T follicular helper cell (primary cell): ENCODE results near the gene ARHGEF7.
"Not testable (repeated sequence)": the region's sequence is repeated elsewhere in the genome, so short reads cannot be mapped to it uniquely, and the experiment has no call there.

Experiments used
- DNase-seq: peaks from one replicate; pipeline ENCODE4 v3.0.0-alpha.2; 2020; ENCODE audit warnings: low read depth
- total RNA-seq, 2 experiments: gene quantifications; one replicate each; lab custom pipeline; 2026; lab: John Stamatoyannopoulos, UW

ARHGEF7 gene
- 68.2 to 85.9 reads per million in 2 experiments for total RNA-seq

- no peak for DNase-seq
These were observed at the start of gene ARHGEF7 for GRCh38 chr13:111115061-111115964. Gene ARHGEF7, plus strand, starts transcription at chr13:111115310. Its CDS starts 217 bp downstream, at chr13:111115527.

- no peak for DNase-seq
These were observed 49.4 kb upstream of the ARHGEF7 start for GRCh38 chr13:111065698-111066097.

GRCh38 chr13:111066544-111066943, 48.6 kb upstream of the ARHGEF7 start:
- DNase-seq: no peak

- no peak for DNase-seq
These were observed 47.1 kb upstream of the ARHGEF7 start for GRCh38 chr13:111068009-111068350.

- DNase-seq: not testable (repeated sequence)
These were observed 44.0 kb upstream of the ARHGEF7 start for GRCh38 chr13:111071120-111071519.

GRCh38 chr13:111071526-111071925, 43.6 kb upstream of the ARHGEF7 start:
- not testable (repeated sequence) for DNase-seq

- no peak for DNase-seq
These were observed 40.3 kb upstream of the ARHGEF7 start for GRCh38 chr13:111074826-111075225.

GRCh38 chr13:111076155-111077013, 38.7 kb upstream of the ARHGEF7 start:
- DNase-seq: no peak

- no peak for DNase-seq
These were observed 35.7 kb upstream of the ARHGEF7 start for GRCh38 chr13:111079375-111079774.

GRCh38 chr13:111080642-111081041, 34.5 kb upstream of the ARHGEF7 start:
- no peak for DNase-seq

- DNase-seq: no peak
These were observed 32.9 kb upstream of the ARHGEF7 start for GRCh38 chr13:111082240-111082639.

- not testable (repeated sequence) for DNase-seq
These were observed 32.3 kb upstream of the ARHGEF7 start for GRCh38 chr13:111082769-111083168.

GRCh38 chr13:111083693-111084092, 31.4 kb upstream of the ARHGEF7 start:
- DNase-seq: not testable (repeated sequence)

- no peak for DNase-seq
These were observed 24.9 kb upstream of the ARHGEF7 start for GRCh38 chr13:111090169-111090568.

GRCh38 chr13:111092685-111093084, 22.4 kb upstream of the ARHGEF7 start:
- no peak for DNase-seq

GRCh38 chr13:111093136-111093535, 22.0 kb upstream of the ARHGEF7 start:
- DNase-seq: no peak

- no peak for DNase-seq
These were observed 21.5 kb upstream of the ARHGEF7 start for GRCh38 chr13:111093634-111094033.

GRCh38 chr13:111095031-111095840, 19.9 kb upstream of the ARHGEF7 start:
- DNase-seq: no peak

- no peak for DNase-seq
These were observed 19.1 kb upstream of the ARHGEF7 start for GRCh38 chr13:111095911-111096501.

GRCh38 chr13:111099290-111099689, 15.8 kb upstream of the ARHGEF7 start:
- no peak for DNase-seq

GRCh38 chr13:111110054-111110453, 5.1 kb upstream of the ARHGEF7 start:
- no peak for DNase-seq
